Peyer's patch (tissue), 4 donors: ENCODE measurements around the gene BAZ1A.

Source experiments
- CTCF ChIP-seq, 6 experiments: fragments of 450-650 bp in 4 of 6; fragments of 200-600 bp in 2 of 6; sonication (generic) in 1 of 6; IDR thresholded peaks; one replicate each; pipeline ENCODE4 v1.5.1; 2017 to 2019; ENCODE audit warnings: antibody characterized with exemption in 6 of 6, mild to moderate bottlenecking in 3 of 6, moderate library complexity in 1 of 6
- POLR2A ChIP-seq, 2 donors: fragments of 450-650 bp; IDR thresholded peaks; one replicate each; pipeline ENCODE4 v1.5.1; 2017; ENCODE audit warnings: antibody characterized with exemption in 2 of 2, mild to moderate bottlenecking in 2 of 2, moderate library complexity in 2 of 2

- TF ChIP-seq POLR2A (IDR thresholded peaks at IDR 0.05), result no peak
- TF ChIP-seq CTCF (IDR thresholded peaks at IDR 0.05), result no peak
Observed at GRCh38 chr14:34713681-34714319, 161.4 kb downstream of the BAZ1A start.
